Activated CD4-positive, alpha-beta T cell treated with anti-CD3 and anti-CD28 coated beads, Interleukin-10, Interleukin-2, amounts not matched to agents 100 ng/mL and 50 ng/mL, durations not matched to agents 16 hours and 8 hours (primary cell): ENCODE data around the gene GUK1.

ENCODE experiments used
- DNase-seq: peaks from one replicate; pipeline ENCODE4 v3.0.0-alpha.2; 2020

The GUK1 gene

GRCh38 chr1:228136901-228137300, 3.2 kb upstream of the GUK1 start:
- DNase-seq, result no peak

GRCh38 chr1:228139406-228139930, 611 bp upstream of the GUK1 start:
- no peak for DNase-seq

- no peak for DNase-seq
These were observed 696 bp downstream of the GUK1 start for GRCh38 chr1:228140724-228141225.

- peak; percentile 56 for DNase-seq
These were observed 1.4 kb downstream of the GUK1 start for GRCh38 chr1:228141226-228142044.

GRCh38 chr1:228142155-228142691, 2.1 kb downstream of the GUK1 start:
- DNase-seq, result no peak

GRCh38 chr1:228142701-228143136, 2.6 kb downstream of the GUK1 start:
- no peak for DNase-seq

- no peak for DNase-seq
These were observed 3.6 kb downstream of the GUK1 start for GRCh38 chr1:228143480-228144192.

- no peak for DNase-seq
These were observed 4.3 kb downstream of the GUK1 start for GRCh38 chr1:228144193-228144992.

GRCh38 chr1:228144993-228145343, 4.9 kb downstream of the GUK1 start:
- DNase-seq, result no peak

- no peak for DNase-seq
These were observed 5.7 kb downstream of the GUK1 start for GRCh38 chr1:228145463-228146416.

GRCh38 chr1:228146417-228147150, 6.5 kb downstream of the GUK1 start:
- no peak for DNase-seq

- no peak for DNase-seq
These were observed 7.1 kb downstream of the GUK1 start for GRCh38 chr1:228147151-228147693.

GRCh38 chr1:228147768-228148167, 7.7 kb downstream of the GUK1 start:
- no peak for DNase-seq

- no peak for DNase-seq
These were observed 8.2 kb downstream of the GUK1 start for GRCh38 chr1:228148196-228148861.

- DNase-seq, result no peak
These were observed 8.9 kb downstream of the GUK1 start for GRCh38 chr1:228148935-228149405.

GRCh38 chr1:228149406-228150119, 9.5 kb downstream of the GUK1 start, which contains the start of gene GJC2:
GJC2 (plus strand) TSS chr1:228149930; CDS start chr1:228157759, 7,829 bp downstream.
- DNase-seq, result no peak

GRCh38 chr1:228150120-228150460, 10.0 kb downstream of the GUK1 start:
- DNase-seq, result no peak

GRCh38 chr1:228150461-228151179, 10.5 kb downstream of the GUK1 start:
- DNase-seq, result no peak
